ENCODE measurements around the gene MYL11.

- TF ChIP-seq CTCF (tag by site-specific recombination; IDR thresholded peaks at IDR 0.05) = no peak
- TF ChIP-seq ZNF354C (tag by site-specific recombination; IDR thresholded peaks at IDR 0.05; ENCODE audit: borderline replicate concordance, low read depth) = no peak
- TF ChIP-seq ZNF423 (tag by site-specific recombination; IDR thresholded peaks at IDR 0.05) = no peak
- TF ChIP-seq KLF9 (tag by site-specific recombination; IDR thresholded peaks at IDR 0.05; ENCODE audit: low read depth) = no peak
- no peak for TF ChIP-seq ZNF704 (tag by site-specific recombination; IDR thresholded peaks at IDR 0.05)
- TF ChIP-seq YY1 (tag by site-specific recombination; IDR thresholded peaks at IDR 0.05) = no peak
- TF ChIP-seq PRDM2 (tag by site-specific recombination; IDR thresholded peaks at IDR 0.05; ENCODE audit: borderline replicate concordance) = no peak
- TF ChIP-seq ZBTB10 (tag by site-specific recombination; IDR thresholded peaks at IDR 0.05) = no peak
- TF ChIP-seq YY2 (tag by site-specific recombination; IDR thresholded peaks at IDR 0.05) = no peak
- TF ChIP-seq ZNF639 (tag by site-specific recombination; IDR thresholded peaks at IDR 0.05) = no peak
- no peak for TF ChIP-seq ZNF24 (tag by site-specific recombination; IDR thresholded peaks at IDR 0.05)
Observed at GRCh38 chr16:30369091-30369937, 5.3 kb upstream of the MYL11 start.

Data from HEK293 (cell line).